Endothelial cell of umbilical vein (primary cell): ENCODE measurements around the gene CEP350. TPM values are rescaled to one million over a fixed set of nuclear protein-coding genes. Genes with fewer than 3 reads are reported as not detected.

Experiments
- BruUV-seq: library from RNA; stranded (reverse); fragments of 400-500 nt; replicated peaks from 2 replicates; lab custom pipeline; 2021; lab: Mats Ljungman, UMichigan
- CTCF ChIA-PET: fragments of 300-600, 350-600 bp; sonication (Branson Sonifier 250); formaldehyde crosslinking; loops from one replicate; lab custom pipeline; 2021; ENCODE audit warnings: antibody characterized with exemption, inconsistent platforms; lab: Charles Lee
- POLR2A ChIA-PET: fragments of 300-600, 350-600 bp; sonication (Branson Sonifier 250); formaldehyde crosslinking; loops from one replicate; lab custom pipeline; 2021; ENCODE audit warnings: antibody characterized with exemption, inconsistent platforms; lab: Charles Lee
- DNase-seq: peaks from one replicate; pipeline ENCODE4 v3.0.0-alpha.2; 2011; ENCODE audit warnings: low read depth, low spot score
- FAIRE-seq: peaks from 2 replicates; lab custom pipeline; 2011; peaks lifted over from hg19 to GRCh38; lab: Jason Lieb, UNC
- H2AFZ ChIP-seq: 2 replicates; pipeline ENCODE4 v1.6.0; 2012; ENCODE audit warnings: low read depth, low read length, control low read depth, inconsistent platforms
- H3K27ac ChIP-seq: 2 replicates; pipeline ENCODE4 v1.5.1; 2011; ENCODE audit warnings: low read depth, mild to moderate bottlenecking, control low read depth, low read length, moderate library complexity; ENCODE audit not compliant: insufficient read depth
- H3K27me3 ChIP-seq, 2 experiments: 2 replicates each; pipeline versions ENCODE4 v1.6.0 to v1.6.1; 2011; ENCODE audit warnings: low read length in 2 of 2, mixed read lengths in 1 of 2; ENCODE audit not compliant: control insufficient read depth in 2 of 2, insufficient read depth in 2 of 2
- H3K36me3 ChIP-seq, 2 experiments: 2 replicates in 1 of 2; 3 replicates in 1 of 2; pipeline ENCODE4 v1.5.1; 2011; ENCODE audit warnings: low read length in 2 of 2, mild to moderate bottlenecking in 1 of 2, moderate library complexity in 1 of 2; ENCODE audit not compliant: control insufficient read depth in 2 of 2, insufficient read depth in 2 of 2; ENCODE audit errors: extremely low read depth in 1 of 2
- H3K4me1 ChIP-seq: 3 replicates; pipeline ENCODE4 v1.5.1; 2011; ENCODE audit warnings: mild to moderate bottlenecking, low read length; ENCODE audit not compliant: control insufficient read depth, insufficient read depth; ENCODE audit errors: extremely low read depth
- H3K4me2 ChIP-seq: 2 replicates; pipeline ENCODE4 v1.6.1; 2011; ENCODE audit warnings: low read length, control low read depth, mixed read lengths; ENCODE audit not compliant: insufficient read depth
- H3K4me3 ChIP-seq, 3 experiments: fragments of 200-600 bp in 1 of 3; sonication (generic), shearing (Covaris generic) in 1 of 3; replicated peaks in 1 of 3; 2 replicates each; pipeline ENCODE4 v1.5.1; 2011 to 2016; ENCODE audit warnings: control low read depth in 3 of 3, low read length in 3 of 3, mild to moderate bottlenecking in 2 of 3, inconsistent platforms in 1 of 3, low read depth in 1 of 3, moderate library complexity in 1 of 3; ENCODE audit not compliant: insufficient read depth in 1 of 3
- H3K79me2 ChIP-seq: 2 replicates; pipeline ENCODE4 v1.6.0; 2012; ENCODE audit warnings: low read length, inconsistent platforms; ENCODE audit not compliant: control insufficient read depth, insufficient read depth
- H3K9ac ChIP-seq: replicated peaks from 2 replicates; pipeline ENCODE3; 2011; ENCODE audit warnings: low read length, control low read depth; ENCODE audit not compliant: insufficient read depth; ENCODE audit errors: extremely low read depth
- H3K9me1 ChIP-seq: replicated peaks from 3 replicates; pipeline ENCODE4 v1.6.0; 2011; ENCODE audit warnings: mild to moderate bottlenecking, low read length; ENCODE audit not compliant: control insufficient read depth, insufficient read depth; ENCODE audit errors: extremely low read depth
- H3K9me3 ChIP-seq: replicated peaks from 2 replicates; pipeline ENCODE4 v1.5.1; 2012; ENCODE audit warnings: low read length, inconsistent platforms; ENCODE audit not compliant: control insufficient read depth, insufficient read depth
- H4K20me1 ChIP-seq: replicated peaks from 2 replicates; pipeline ENCODE3; 2011; ENCODE audit warnings: mild to moderate bottlenecking, low read length; ENCODE audit not compliant: control insufficient read depth, insufficient read depth; ENCODE audit errors: extremely low read depth
- FOS ChIP-seq: IDR thresholded peaks from 2 replicates; pipeline ENCODE4 v1.6.1; 2011; ENCODE audit warnings: mild to moderate bottlenecking, low read length, moderate library complexity, borderline replicate concordance; ENCODE audit not compliant: insufficient read depth
- JUN ChIP-seq: IDR thresholded peaks from 2 replicates; pipeline ENCODE4 v1.6.1; 2011; ENCODE audit warnings: borderline replicate concordance, low read depth; ENCODE audit not compliant: insufficient read length, insufficient read depth
- MYC ChIP-seq: IDR thresholded peaks from one replicate; pipeline ENCODE4 v1.6.1; 2011; ENCODE audit warnings: mild to moderate bottlenecking, low read depth, low read length
- POLR2A ChIP-seq: IDR thresholded peaks from 2 replicates; pipeline ENCODE4 v1.6.1; 2012; ENCODE audit warnings: low read depth, mild to moderate bottlenecking, control low read depth, low read length
- POLR2AphosphoS5 ChIP-seq: IDR thresholded peaks from 2 replicates; pipeline ENCODE4 v1.6.1; 2012; ENCODE audit warnings: low read depth, mild to moderate bottlenecking, control low read depth, low read length, moderate library complexity; ENCODE audit not compliant: insufficient read depth
- dilution Hi-C: fragments of 300-500 bp; cut with MboI; formaldehyde crosslinking; loops from one replicate; pipeline ENCODE4 v1.15.0; 2019; ENCODE audit warnings: low sequenced_read_pairs; ENCODE audit not compliant: extremely low pct_ligation_motif_present
- intact Hi-C: fragments of 100-400 bp; cut with micrococcal nuclease; formaldehyde crosslinking; loops from one replicate; pipeline ENCODE4 v1.10.0; 2022
- polyA plus RNA-seq, 4 experiments: library from polyadenylated mRNA; depleted of rRNA in 3 of 4; stranded (reverse) in 3 of 4; unstranded in 1 of 4; fragments of >200 nt; gene quantifications; 2 replicates each; pipeline versions ENCODE4 v1.2.1 to v1.2.3, GENCODE V29; 2011 to 2012; ENCODE audit warnings: missing spikeins in 1 of 4
- total RNA-seq: library from RNA; stranded (reverse); gene quantifications from 2 replicates; pipeline ENCODE4 v1.2.3, GENCODE V29; 2021
- TF ChIP-seq, protein P1 (sequence below): IDR thresholded peaks from 2 replicates; pipeline ENCODE4 v1.6.1; 2011; ENCODE audit not compliant: insufficient read depth, insufficient read length

CEP350 gene
- total and polyA plus RNA-seq, 2 donors (not counting 3 experiments of a cell fraction or from before 2014, with no cell fraction given) = 4.8 to 30.1 TPM

DNA sequence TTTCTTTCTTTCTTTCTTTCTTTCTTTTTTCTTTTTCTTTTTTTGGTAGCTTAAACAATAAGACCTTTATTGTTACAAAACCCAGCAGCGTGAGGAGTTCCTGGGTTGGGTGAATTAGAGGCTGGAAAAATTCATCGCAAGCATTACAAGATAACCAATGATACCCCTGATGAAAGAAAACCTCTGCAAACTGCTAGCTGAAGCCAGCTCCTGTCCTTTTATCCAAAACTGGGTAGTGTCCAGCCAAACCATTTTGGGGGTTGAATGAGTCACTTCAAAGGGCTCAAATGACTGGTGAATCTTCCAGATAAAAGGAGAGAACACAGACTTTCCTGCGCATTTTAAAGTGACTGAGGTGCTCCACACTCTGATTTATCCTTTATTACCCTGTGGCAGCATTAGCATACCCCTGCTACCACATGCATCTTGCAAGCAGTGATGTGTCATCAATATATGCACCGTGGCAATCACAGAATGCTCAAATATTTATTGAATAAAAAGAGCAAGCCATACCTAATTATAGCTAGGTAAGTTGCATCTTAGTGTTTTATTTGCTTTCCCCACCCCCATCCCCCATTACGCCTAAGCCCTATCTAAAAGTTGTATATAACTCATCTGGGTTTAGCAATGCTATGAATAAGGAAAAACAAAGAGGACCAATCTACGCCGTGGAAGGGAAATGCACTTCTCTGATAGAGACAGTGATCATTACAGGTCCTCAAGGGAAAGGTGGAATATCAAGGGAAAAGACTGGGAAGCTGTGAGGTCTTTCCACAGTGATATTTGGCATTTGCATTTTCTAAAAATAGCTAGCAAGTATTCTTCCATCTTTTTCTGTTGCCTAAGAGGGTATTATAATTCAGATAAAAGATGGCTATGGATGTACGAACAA is 32.4 kb upstream of the CEP350 start:
- ChIA-PET POLR2A (no interaction called here), CTCF (interaction anchor here (1.3 to 1.8 kb wide), 3 partner anchors 11 to 246 kb away, joined by 3 to 5 read pairs (median 4); no protein-coding TSS in a partner anchor)
- Histone ChIP-seq H3K27me3 (no peaks in the 10 kb centered on the region), H3K79me2 (no peaks in the 10 kb centered on the region), H2AFZ (no peak overlapping the region), H4K20me1 (no peaks in the 10 kb centered on the region), H3K36me3 (peaks cover 6 to 12% of the 10 kb centered on the region in 2 experiments), H3K9me1 (peaks cover 5% of the 10 kb centered on the region), H3K9ac (no peak overlapping the region), H3K9me3 (no peaks in the 10 kb centered on the region), H3K4me2 (no peak overlapping the region), H3K27ac (no peak overlapping the region), H3K4me1 (no peaks in the 10 kb centered on the region), H3K4me3 (no peak overlapping the region)
- TF ChIP-seq, protein P1, sequence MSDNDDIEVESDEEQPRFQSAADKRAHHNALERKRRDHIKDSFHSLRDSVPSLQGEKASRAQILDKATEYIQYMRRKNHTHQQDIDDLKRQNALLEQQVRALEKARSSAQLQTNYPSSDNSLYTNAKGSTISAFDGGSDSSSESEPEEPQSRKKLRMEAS = no peak
- TF ChIP-seq JUN (no peak), POLR2AphosphoS5 (no peak), POLR2A (no peak)
- FAIRE-seq = no peak
- dilution Hi-C loops (no loop called here), intact Hi-C loops (no loop called here)
- BruUV-seq = no TSS peak
- no peak for DNase-seq

DNA sequence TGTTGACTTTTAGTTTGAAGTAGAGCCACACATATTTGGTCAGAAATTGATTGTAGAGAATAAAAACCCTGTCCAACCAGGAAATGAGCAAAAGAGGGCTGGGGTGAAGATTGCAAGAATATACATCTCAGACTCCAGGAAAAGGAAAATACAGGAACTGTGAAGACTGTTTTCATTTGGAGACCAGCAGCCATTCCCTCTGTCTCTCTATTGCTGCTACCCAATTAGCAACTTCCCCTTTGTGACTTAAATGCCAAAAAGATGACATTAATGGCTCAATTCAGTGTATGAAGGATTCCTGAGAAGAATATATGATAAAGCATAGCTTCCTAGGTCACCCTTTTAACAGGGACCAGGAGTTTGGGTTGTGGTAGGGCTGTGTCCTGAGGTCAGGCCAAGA is 31.6 kb upstream of the CEP350 start:
- POLR2A ChIA-PET = no interaction called here
- Histone ChIP-seq H4K20me1 (no peaks in the 10 kb centered on the region), H3K27ac (no peak overlapping the region), H3K27me3 (no peaks in the 10 kb centered on the region), H3K79me2 (no peaks in the 10 kb centered on the region), H3K9me1 (peaks cover 1% of the 10 kb centered on the region), H3K9me3 (no peaks in the 10 kb centered on the region), H3K4me3 (no peak overlapping the region), H3K4me1 (no peaks in the 10 kb centered on the region), H3K36me3 (peaks cover 0 to 6% of the 10 kb centered on the region in 2 experiments), H3K9ac (no peak overlapping the region), H2AFZ (no peak overlapping the region), H3K4me2 (no peak overlapping the region)
- no peak for DNase-seq
- dilution Hi-C loops = no loop called here
- intact Hi-C loops = no loop called here
- TF ChIP-seq FOS (no peak), MYC (no peak)
- CTCF ChIA-PET = interaction anchor here (1.3 to 1.8 kb wide), 3 partner anchors 10 to 246 kb away, joined by 3 to 5 read pairs (median 3); no protein-coding TSS in a partner anchor
- no TSS peak for BruUV-seq
- FAIRE-seq = no peak
